ENCODE measurements around the gene ULK4.
"Not testable (repeated sequence)": the region's sequence is repeated elsewhere in the genome, so short reads cannot be mapped to it uniquely, and the experiment has no call there.

ULK4 gene

DNA sequence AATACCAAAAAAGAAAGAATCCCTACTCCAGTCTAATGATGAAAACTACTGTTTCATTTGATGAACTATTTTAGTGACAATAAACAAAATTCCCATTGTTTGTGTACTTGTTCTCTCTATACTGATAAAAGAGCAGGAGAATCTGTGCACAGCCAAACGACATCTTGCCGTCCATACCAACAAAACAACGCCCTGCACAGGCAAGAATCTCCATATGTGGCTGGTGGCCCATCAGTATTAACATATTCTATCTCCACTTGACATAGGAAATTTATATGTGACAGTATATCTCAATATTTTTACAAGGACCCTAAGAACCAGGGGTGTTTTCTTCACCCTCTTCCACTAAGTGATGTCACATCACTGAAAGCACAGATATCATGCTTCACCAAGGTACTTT, 279.5 kb downstream of the ULK4 start:
- no peak for DNase-seq (ENCODE audit: low read depth in 1 of 2, low spot score in 1 of 2)
- H3K27ac ChIP-seq (replicated peaks), result no peak overlapping the region
- TF ChIP-seq SPI1 (IDR thresholded peaks at IDR 0.05; ENCODE audit: borderline replicate concordance, low read depth) (no peak), GABPA (IDR thresholded peaks at IDR 0.05; ENCODE audit: low read depth) (no peak), POLR2AphosphoS5 (IDR thresholded peaks at IDR 0.05; ENCODE audit: low read depth) (no peak), REST (IDR thresholded peaks at IDR 0.05; ENCODE audit: insufficient replicate concordance, low read depth) (no peak), CTCF (IDR thresholded peaks at IDR 0.05; ENCODE audit: insufficient read depth, low read length) (no peak)
- H3K27me3 ChIP-seq (ENCODE audit: insufficient read depth, poor library complexity, severe bottlenecking), result no peaks in the 10 kb centered on the region
- no peak overlapping the region for H3K4me3 ChIP-seq (replicated peaks; ENCODE audit: insufficient read depth, low read length)

DNA sequence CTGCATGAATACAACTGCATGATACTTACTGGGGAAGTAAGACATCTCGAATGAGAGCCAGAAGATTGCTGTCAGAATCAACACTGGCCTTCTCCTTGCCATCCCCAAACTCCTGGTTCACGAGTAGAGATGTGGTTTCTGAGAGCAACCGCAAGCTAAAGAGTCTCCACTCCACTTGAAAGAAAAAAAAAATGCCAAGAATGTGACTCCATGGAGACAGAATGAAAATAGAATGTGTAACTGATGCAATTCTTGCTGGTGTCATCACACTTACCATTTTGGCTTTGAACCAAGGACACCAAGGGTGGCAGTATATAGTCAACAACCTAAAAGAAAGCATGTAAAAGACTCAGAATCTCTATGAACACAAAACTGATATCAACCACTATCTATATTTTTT, 280.4 kb downstream of the ULK4 start:
- DNase-seq (ENCODE audit: low read depth in 1 of 2, low spot score in 1 of 2), result peak in 1 of 2 experiments; percentile 32
- no peak for TF ChIP-seq REST (IDR thresholded peaks at IDR 0.05; ENCODE audit: insufficient replicate concordance, low read depth)
- no peak for TF ChIP-seq CTCF (IDR thresholded peaks at IDR 0.05; ENCODE audit: insufficient read depth, low read length)
- no peak for TF ChIP-seq POLR2AphosphoS5 (IDR thresholded peaks at IDR 0.05; ENCODE audit: low read depth)
- no peak for TF ChIP-seq SPI1 (IDR thresholded peaks at IDR 0.05; ENCODE audit: borderline replicate concordance, low read depth)
- TF ChIP-seq GABPA (IDR thresholded peaks at IDR 0.05; ENCODE audit: low read depth), result no peak
- Histone ChIP-seq H3K27ac (replicated peaks) (no peak overlapping the region), H3K4me3 (replicated peaks; ENCODE audit: insufficient read depth, low read length) (no peak overlapping the region), H3K27me3 (ENCODE audit: insufficient read depth, poor library complexity, severe bottlenecking) (no peaks in the 10 kb centered on the region)

- TF ChIP-seq GABPA (IDR thresholded peaks at IDR 0.05; ENCODE audit: low read depth), result no peak
- TF ChIP-seq POLR2AphosphoS5 (IDR thresholded peaks at IDR 0.05; ENCODE audit: low read depth), result no peak
- no peak for TF ChIP-seq REST (IDR thresholded peaks at IDR 0.05; ENCODE audit: insufficient replicate concordance, low read depth)
- no peak for TF ChIP-seq CTCF (IDR thresholded peaks at IDR 0.05; ENCODE audit: insufficient read depth, low read length)
- TF ChIP-seq SPI1 (IDR thresholded peaks at IDR 0.05; ENCODE audit: borderline replicate concordance, low read depth), result no peak
- Histone ChIP-seq H3K27me3 (ENCODE audit: insufficient read depth, poor library complexity, severe bottlenecking) (no peaks in the 10 kb centered on the region), H3K4me3 (replicated peaks; ENCODE audit: insufficient read depth, low read length) (no peak overlapping the region), H3K27ac (replicated peaks) (no peak overlapping the region)
- no peak for DNase-seq (ENCODE audit: low read depth in 1 of 2, low spot score in 1 of 2)
These were observed 282.5 kb downstream of the ULK4 start for GRCh38 chr3:41679374-41679773.

- not testable (repeated sequence) for H3K4me3 ChIP-seq (replicated peaks; ENCODE audit: insufficient read depth, low read length); DNase-seq (ENCODE audit: low read depth in 1 of 2, low spot score in 1 of 2); H3K27ac ChIP-seq (replicated peaks); H3K27me3 ChIP-seq (ENCODE audit: insufficient read depth, poor library complexity, severe bottlenecking)
These were observed 286.8 kb downstream of the ULK4 start for GRCh38 chr3:41675102-41675501.
